B cell (primary cell): ENCODE data around the gene CILP2. TPM values are rescaled to one million over a fixed set of nuclear protein-coding genes. Genes with fewer than 3 reads are reported as not detected.

Experiments used
- ATAC-seq: fragments of 200-7000 bp; cut with Tn5 transposase; one replicate; pipeline ENCODE4 v1.10.0; 2021; ENCODE audit warnings: low read depth, mild to moderate bottlenecking, moderate number of reproducible peaks, moderate library complexity
- CTCF ChIA-PET: fragments of 350-600 bp; sonication (Branson Sonifier 250); formaldehyde crosslinking; loops from one replicate; lab custom pipeline; 2021; ENCODE audit warnings: antibody characterized with exemption, inconsistent platforms; lab: Charles Lee
- POLR2A ChIA-PET: fragments of 350-600 bp; sonication (Branson Sonifier 250); formaldehyde crosslinking; loops from one replicate; lab custom pipeline; 2021; ENCODE audit warnings: antibody characterized with exemption; lab: Charles Lee
- DNase-seq: peaks from one replicate; pipeline ENCODE4 v3.0.0; 2013
- H2AFZ ChIP-seq: 2 replicates; pipeline ENCODE4 v1.6.1; 2012; ENCODE audit warnings: mild to moderate bottlenecking, low read depth, low read length; ENCODE audit not compliant: insufficient read depth, poor library complexity, severe bottlenecking
- H3K27ac ChIP-seq, 2 donors: 1 replicate in 1 of 2; 2 replicates in 1 of 2; pipeline ENCODE4 v1.5.1; 2012 to 2013; ENCODE audit warnings: low read length in 2 of 2, mild to moderate bottlenecking in 2 of 2, moderate library complexity in 1 of 2
- H3K27me3 ChIP-seq, 4 experiments: fragments of 200-600 bp in 1 of 4; sonication (generic) in 1 of 4; replicated peaks in 1 of 4; 1 replicate in 2 of 4; 2 replicates in 2 of 4; pipeline versions ENCODE4 v1.6.1 to v1.7.0; 2013 to 2016; ENCODE audit warnings: low read length in 3 of 4, mild to moderate bottlenecking in 2 of 4, mixed read lengths in 1 of 4, moderate library complexity in 1 of 4; ENCODE audit not compliant: insufficient read depth in 4 of 4, control insufficient read depth in 3 of 4; ENCODE audit errors: control extremely low read depth in 1 of 4
- H3K36me3 ChIP-seq, 2 experiments: replicated peaks in 1 of 2; 1 replicate in 1 of 2; 2 replicates in 1 of 2; pipeline versions ENCODE4 v1.6.1 to v1.7.1; 2013; ENCODE audit warnings: low read length in 1 of 2; ENCODE audit not compliant: insufficient read depth in 2 of 2, control insufficient read depth in 1 of 2; ENCODE audit errors: control extremely low read depth in 1 of 2, extremely low read depth in 1 of 2
- H3K4me1 ChIP-seq, 2 donors: fragments of 200-600 bp in 1 of 2; sonication (generic) in 1 of 2; 1 replicate in 1 of 2; 2 replicates in 1 of 2; pipeline versions ENCODE4 v1.5.1 to v1.6.1; 2013 to 2017; ENCODE audit warnings: low read length in 2 of 2; ENCODE audit not compliant: control insufficient read depth in 2 of 2, insufficient read depth in 2 of 2
- H3K4me2 ChIP-seq: replicated peaks from 2 replicates; pipeline ENCODE3; 2012; ENCODE audit warnings: mild to moderate bottlenecking, low read depth, low read length; ENCODE audit not compliant: poor library complexity, severe bottlenecking
- H3K4me3 ChIP-seq, 5 experiments: fragments of 200-600 bp in 1 of 5; sonication (generic) in 1 of 5; 1 replicate in 3 of 5; 2 replicates in 2 of 5; pipeline versions ENCODE4 v1.5.1 to v1.7.0; 2011 to 2016; ENCODE audit warnings: low read length in 4 of 5, mild to moderate bottlenecking in 4 of 5, low read depth in 2 of 5, control low read depth in 1 of 5, moderate library complexity in 1 of 5; ENCODE audit not compliant: insufficient read depth in 1 of 5; ENCODE audit errors: control extremely low read depth in 1 of 5, extremely low read depth in 1 of 5
- H3K79me2 ChIP-seq: fragments of 200-600 bp; sonication (generic); one replicate; pipeline ENCODE4 v1.6.0; 2016; ENCODE audit warnings: low read length; ENCODE audit not compliant: control insufficient read depth, insufficient read depth
- H3K9ac ChIP-seq: fragments of 200-600 bp; sonication (generic); 2 replicates; pipeline ENCODE4 v1.6.1; 2017; ENCODE audit warnings: mild to moderate bottlenecking, low read length, moderate library complexity
- H3K9me3 ChIP-seq, 3 donors: one replicate each; pipeline versions ENCODE4 v1.6.1 to v1.7.1; 2013; ENCODE audit warnings: low read length in 2 of 3; ENCODE audit not compliant: control insufficient read depth in 2 of 3, insufficient read depth in 1 of 3; ENCODE audit errors: control extremely low read depth in 1 of 3
- H4K20me1 ChIP-seq: 2 replicates; pipeline ENCODE4 v1.6.0; 2012; ENCODE audit warnings: mild to moderate bottlenecking, low read length; ENCODE audit not compliant: insufficient read depth, control insufficient read depth, poor library complexity, severe bottlenecking
- H3K27ac Mint-ChIP-seq: one replicate; pipeline ENCODE4 v1.8.0; 2021; ENCODE audit warnings: mixed read lengths
- H3K27me3 Mint-ChIP-seq: one replicate; pipeline ENCODE4 v1.8.0; 2021; ENCODE audit warnings: mixed read lengths
- H3K4me1 Mint-ChIP-seq: one replicate; pipeline ENCODE4 v1.8.0; 2021; ENCODE audit warnings: mixed read lengths
- H3K4me3 Mint-ChIP-seq: one replicate; pipeline ENCODE4 v1.8.0; 2021; ENCODE audit warnings: mixed read lengths
- H3K9me3 Mint-ChIP-seq: one replicate; pipeline ENCODE4 v1.8.0; 2022; ENCODE audit warnings: mixed read lengths; ENCODE audit not compliant: insufficient read depth
- EZH2 ChIP-seq: IDR thresholded peaks from 2 replicates; pipeline ENCODE4 v1.6.1; 2012; ENCODE audit warnings: borderline replicate concordance, low read depth, mild to moderate bottlenecking, moderate library complexity, low read length; ENCODE audit not compliant: insufficient read depth, poor library complexity, severe bottlenecking
- WGBS: methylation state at CpG from one replicate; pipeline ENCODE4 v1.1.5; 2013; ENCODE audit warnings: missing lambda C conversion rate; ENCODE audit not compliant: insufficient coverage; 5-methylcytosine and 5-hydroxymethylcytosine counted together
- intact Hi-C: fragments of 100-400 bp; cut with micrococcal nuclease; formaldehyde crosslinking; loops from one replicate; pipeline ENCODE4 v1.10.0; 2022
- polyA plus RNA-seq: library from polyadenylated mRNA; depleted of rRNA; stranded (reverse); fragments of >200 nt; gene quantifications from 2 replicates; pipeline ENCODE4 v1.2.3, GENCODE V29; 2012
- total RNA-seq, 2 donors: library from RNA; stranded (reverse); fragments of 120-200 nt in 1 of 2; gene quantifications; 1 replicate in 1 of 2; 2 replicates in 1 of 2; pipeline versions ENCODE4 v1.2.3 to v1.2.4, GENCODE V29; 2013 to 2022
- TF ChIP-seq, protein P1 (sequence below): fragments of 200-600 bp; IDR thresholded peaks from one replicate; pipeline ENCODE4 v1.8.0; 2022; ENCODE audit warnings: antibody characterized with exemption, mild to moderate bottlenecking

Gene CILP2
- total and polyA plus RNA-seq, 2 donors (not counting 1 experiment from before 2014, with no cell fraction given), result 0.04 to 0.12 TPM

DNA sequence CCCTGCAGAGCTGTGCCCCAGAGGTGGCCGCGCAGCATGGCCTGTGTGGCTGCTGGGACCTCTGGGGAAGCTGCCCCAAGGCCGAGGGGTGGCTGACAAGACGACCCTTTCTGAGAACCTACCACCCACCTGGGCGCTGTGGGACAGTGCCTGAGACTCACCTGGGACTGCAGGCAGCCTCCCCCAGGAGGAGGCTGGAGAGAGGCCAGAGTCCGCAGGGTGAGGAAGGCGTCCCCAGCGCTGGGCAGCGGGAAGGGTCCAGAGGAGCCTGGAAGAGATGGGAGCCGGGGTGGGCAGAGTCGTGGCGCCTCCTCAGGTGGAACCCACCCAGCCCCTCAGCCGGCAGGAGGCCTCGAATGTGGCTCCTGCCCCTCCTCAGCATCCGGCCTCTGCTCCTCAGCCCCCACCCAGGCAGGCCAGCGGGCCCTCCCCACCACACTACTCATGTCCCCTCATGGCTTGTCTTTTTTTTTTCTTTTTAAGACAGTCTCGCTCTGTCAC, 25.3 kb downstream of the CILP2 start:
- H3K27me3 ChIP-seq, result no peaks in the 10 kb centered on the region
- H3K4me3 ChIP-seq, result no peak overlapping the region
- no peak overlapping the region for H3K27ac ChIP-seq
- no peaks in the 10 kb centered on the region for H3K4me1 ChIP-seq
- Mint-ChIP-seq H3K27ac (no peak overlapping the region), H3K9me3 (no peaks in the 10 kb centered on the region), H3K4me3 (no peak overlapping the region), H3K4me1 (no peaks in the 10 kb centered on the region), H3K27me3 (no peaks in the 10 kb centered on the region)
- ATAC-seq (no peak), DNase-seq (no peak)
- CTCF ChIA-PET, result no interaction called here
- POLR2A ChIA-PET, result no interaction called here
- H3K9ac ChIP-seq, result no peak overlapping the region
- WGBS, result 100% methylated on average over 11 of the region's 17 CpGs
- intact Hi-C loops, result no loop called here
- no peaks in the 10 kb centered on the region for H4K20me1 ChIP-seq
- no peak overlapping the region for H3K4me2 ChIP-seq
- H3K79me2 ChIP-seq, result no peaks in the 10 kb centered on the region
- H3K36me3 ChIP-seq, result no peaks in the 10 kb centered on the region
- H2AFZ ChIP-seq, result no peak overlapping the region
- TF ChIP-seq, protein P1, sequence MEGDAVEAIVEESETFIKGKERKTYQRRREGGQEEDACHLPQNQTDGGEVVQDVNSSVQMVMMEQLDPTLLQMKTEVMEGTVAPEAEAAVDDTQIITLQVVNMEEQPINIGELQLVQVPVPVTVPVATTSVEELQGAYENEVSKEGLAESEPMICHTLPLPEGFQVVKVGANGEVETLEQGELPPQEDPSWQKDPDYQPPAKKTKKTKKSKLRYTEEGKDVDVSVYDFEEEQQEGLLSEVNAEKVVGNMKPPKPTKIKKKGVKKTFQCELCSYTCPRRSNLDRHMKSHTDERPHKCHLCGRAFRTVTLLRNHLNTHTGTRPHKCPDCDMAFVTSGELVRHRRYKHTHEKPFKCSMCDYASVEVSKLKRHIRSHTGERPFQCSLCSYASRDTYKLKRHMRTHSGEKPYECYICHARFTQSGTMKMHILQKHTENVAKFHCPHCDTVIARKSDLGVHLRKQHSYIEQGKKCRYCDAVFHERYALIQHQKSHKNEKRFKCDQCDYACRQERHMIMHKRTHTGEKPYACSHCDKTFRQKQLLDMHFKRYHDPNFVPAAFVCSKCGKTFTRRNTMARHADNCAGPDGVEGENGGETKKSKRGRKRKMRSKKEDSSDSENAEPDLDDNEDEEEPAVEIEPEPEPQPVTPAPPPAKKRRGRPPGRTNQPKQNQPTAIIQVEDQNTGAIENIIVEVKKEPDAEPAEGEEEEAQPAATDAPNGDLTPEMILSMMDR, result no peak
- no peak for TF ChIP-seq EZH2
- peaks cover 0 to 14% (median 0%) of the 10 kb centered on the region in 3 donors for H3K9me3 ChIP-seq

DNA sequence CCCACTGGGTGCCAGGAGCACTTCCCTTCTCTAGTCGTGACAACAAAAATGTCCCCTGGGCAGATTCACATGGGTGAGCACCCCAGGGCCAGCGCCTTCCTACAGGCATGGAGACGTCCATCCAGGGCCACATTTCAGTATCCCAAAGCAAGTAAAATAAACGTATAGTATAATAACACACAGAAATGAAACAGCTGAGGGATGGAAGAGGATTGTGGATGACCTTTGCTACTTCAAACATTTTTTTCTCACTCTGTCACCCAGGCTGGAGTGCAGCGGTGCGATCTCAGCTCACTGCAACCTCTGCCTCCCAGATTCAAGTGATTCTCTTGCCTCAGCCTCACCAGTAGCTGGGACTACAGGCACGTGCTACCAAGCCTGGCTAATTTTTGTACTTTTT, 28.2 kb downstream of the CILP2 start:
- Mint-ChIP-seq H3K27me3 (no peaks in the 10 kb centered on the region), H3K4me1 (no peaks in the 10 kb centered on the region), H3K9me3 (no peaks in the 10 kb centered on the region), H3K4me3 (no peak overlapping the region), H3K27ac (no peak overlapping the region)
- 70% methylated on average over 2 of the region's 7 CpGs for WGBS
- Histone ChIP-seq H3K9me3 (peaks cover 0 to 14% (median 0%) of the 10 kb centered on the region in 3 donors), H3K4me1 (no peaks in the 10 kb centered on the region), H3K79me2 (no peaks in the 10 kb centered on the region), H3K9ac (no peak overlapping the region), H3K4me3 (no peak overlapping the region), H3K4me2 (no peak overlapping the region), H3K27me3 (no peaks in the 10 kb centered on the region), H3K36me3 (no peaks in the 10 kb centered on the region), H3K27ac (no peak overlapping the region), H4K20me1 (no peaks in the 10 kb centered on the region), H2AFZ (no peak overlapping the region)
- CTCF ChIA-PET, result interaction anchor here (0.9 kb wide), 1 partner anchor 12 kb away, joined by 7 read pairs; no protein-coding TSS in a partner anchor
- DNase-seq (no peak), ATAC-seq (no peak)
- intact Hi-C loops, result no loop called here
- POLR2A ChIA-PET, result no interaction called here
- TF ChIP-seq, protein P1, result no peak
- no peak for TF ChIP-seq EZH2
